Hepatocyte (in vitro differentiated cells): ENCODE measurements around the gene ITGB8.

Source experiments
- EZH2 ChIP-seq: fragments of 200-600 bp; sonication (generic); IDR thresholded peaks from 2 replicates; pipeline ENCODE4 v1.6.1; 2016; ENCODE audit warnings: antibody characterized with exemption, mild to moderate bottlenecking, borderline replicate concordance
- EZH2phosphoT487 ChIP-seq: fragments of 200-600 bp; sonication (generic); IDR thresholded peaks from one replicate; pipeline ENCODE4 v1.6.1; 2018; ENCODE audit warnings: antibody characterized with exemption, mild to moderate bottlenecking, low read depth, moderate library complexity; ENCODE audit not compliant: unreplicated experiment, severe bottlenecking
- TF ChIP-seq, protein P1 (sequence below): fragments of 200-600 bp; sonication (generic); IDR thresholded peaks from 2 replicates; pipeline ENCODE4 v1.5.1; 2016; ENCODE audit warnings: antibody characterized with exemption, mild to moderate bottlenecking; ENCODE audit not compliant: poor library complexity

DNA sequence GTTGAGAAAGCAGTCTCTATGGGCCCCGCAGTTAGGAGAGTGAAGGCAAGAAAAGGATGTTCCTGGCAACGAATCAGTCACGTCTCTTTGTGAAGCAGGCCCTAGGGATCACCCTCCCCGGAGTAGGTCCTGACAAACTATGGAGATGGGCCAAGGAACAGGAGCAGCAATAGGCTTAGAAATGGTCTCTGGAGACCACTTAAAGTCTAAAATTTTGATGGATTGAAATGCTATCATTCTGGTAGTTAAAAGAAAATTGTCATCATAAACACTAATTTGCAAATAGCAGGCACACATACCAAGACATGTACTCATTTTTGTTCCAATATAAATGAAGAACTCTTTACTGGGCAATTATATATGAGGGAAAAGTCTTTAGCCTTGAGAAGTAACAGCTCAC lies 123.5 kb downstream of the ITGB8 start:
- TF ChIP-seq, protein P1, sequence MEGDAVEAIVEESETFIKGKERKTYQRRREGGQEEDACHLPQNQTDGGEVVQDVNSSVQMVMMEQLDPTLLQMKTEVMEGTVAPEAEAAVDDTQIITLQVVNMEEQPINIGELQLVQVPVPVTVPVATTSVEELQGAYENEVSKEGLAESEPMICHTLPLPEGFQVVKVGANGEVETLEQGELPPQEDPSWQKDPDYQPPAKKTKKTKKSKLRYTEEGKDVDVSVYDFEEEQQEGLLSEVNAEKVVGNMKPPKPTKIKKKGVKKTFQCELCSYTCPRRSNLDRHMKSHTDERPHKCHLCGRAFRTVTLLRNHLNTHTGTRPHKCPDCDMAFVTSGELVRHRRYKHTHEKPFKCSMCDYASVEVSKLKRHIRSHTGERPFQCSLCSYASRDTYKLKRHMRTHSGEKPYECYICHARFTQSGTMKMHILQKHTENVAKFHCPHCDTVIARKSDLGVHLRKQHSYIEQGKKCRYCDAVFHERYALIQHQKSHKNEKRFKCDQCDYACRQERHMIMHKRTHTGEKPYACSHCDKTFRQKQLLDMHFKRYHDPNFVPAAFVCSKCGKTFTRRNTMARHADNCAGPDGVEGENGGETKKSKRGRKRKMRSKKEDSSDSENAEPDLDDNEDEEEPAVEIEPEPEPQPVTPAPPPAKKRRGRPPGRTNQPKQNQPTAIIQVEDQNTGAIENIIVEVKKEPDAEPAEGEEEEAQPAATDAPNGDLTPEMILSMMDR = no peak
- TF ChIP-seq EZH2phosphoT487 (no peak), EZH2 (no peak)
